Measurements from ENCODE around the gene CCND3.

CCND3 gene

DNA sequence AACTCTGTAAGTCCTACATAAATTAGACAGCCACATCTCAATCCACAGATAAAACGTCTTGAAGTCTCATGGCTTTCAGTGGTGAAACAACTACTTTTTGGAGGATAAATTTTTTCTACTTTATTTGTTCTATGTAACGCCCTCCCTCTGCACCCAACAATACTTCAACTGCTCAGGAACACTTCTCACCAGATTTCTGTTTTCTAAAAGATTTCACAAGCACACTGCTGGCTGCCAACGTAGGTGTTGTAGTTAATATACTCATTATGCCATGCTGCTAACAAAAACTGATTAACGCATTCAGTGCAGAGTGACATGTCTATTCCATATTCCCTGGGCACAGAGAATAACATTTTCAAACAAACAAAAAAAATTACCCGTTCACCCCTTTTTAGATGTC is 56.7 kb downstream of the CCND3 start:
- no peak overlapping the region for H3K4me2 ChIP-seq (ENCODE audit: low read depth, low read length)
- no peak overlapping the region for H3K4me3 ChIP-seq (ENCODE audit: low read length)
- H3K9me3 ChIP-seq (replicated peaks; ENCODE audit: insufficient read depth, low read length) = no peaks in the 10 kb centered on the region
- no peaks in the 10 kb centered on the region for H3K27me3 ChIP-seq (replicated peaks; ENCODE audit: insufficient read depth, low read length)
- H3K36me3 ChIP-seq (replicated peaks; ENCODE audit: insufficient read depth, low read length) = no peaks in the 10 kb centered on the region; the same call in 1 of the 2 replicates
- no peak for DNase-seq
- TF ChIP-seq, protein P1, sequence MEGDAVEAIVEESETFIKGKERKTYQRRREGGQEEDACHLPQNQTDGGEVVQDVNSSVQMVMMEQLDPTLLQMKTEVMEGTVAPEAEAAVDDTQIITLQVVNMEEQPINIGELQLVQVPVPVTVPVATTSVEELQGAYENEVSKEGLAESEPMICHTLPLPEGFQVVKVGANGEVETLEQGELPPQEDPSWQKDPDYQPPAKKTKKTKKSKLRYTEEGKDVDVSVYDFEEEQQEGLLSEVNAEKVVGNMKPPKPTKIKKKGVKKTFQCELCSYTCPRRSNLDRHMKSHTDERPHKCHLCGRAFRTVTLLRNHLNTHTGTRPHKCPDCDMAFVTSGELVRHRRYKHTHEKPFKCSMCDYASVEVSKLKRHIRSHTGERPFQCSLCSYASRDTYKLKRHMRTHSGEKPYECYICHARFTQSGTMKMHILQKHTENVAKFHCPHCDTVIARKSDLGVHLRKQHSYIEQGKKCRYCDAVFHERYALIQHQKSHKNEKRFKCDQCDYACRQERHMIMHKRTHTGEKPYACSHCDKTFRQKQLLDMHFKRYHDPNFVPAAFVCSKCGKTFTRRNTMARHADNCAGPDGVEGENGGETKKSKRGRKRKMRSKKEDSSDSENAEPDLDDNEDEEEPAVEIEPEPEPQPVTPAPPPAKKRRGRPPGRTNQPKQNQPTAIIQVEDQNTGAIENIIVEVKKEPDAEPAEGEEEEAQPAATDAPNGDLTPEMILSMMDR (IDR thresholded peaks at IDR 0.05; ENCODE audit: low read length) = no peak
- TF ChIP-seq EZH2phosphoT487 (IDR thresholded peaks at IDR 0.05; ENCODE audit: low read length) (no peak), EZH2 (optimal IDR thresholded peaks at IDR 0.05; ENCODE audit: low read depth, low read length) (no peak)
- H3K9me2 ChIP-seq (replicated peaks; ENCODE audit: insufficient read depth, low read length) = no peaks in the 10 kb centered on the region
- peaks cover 17% of the 10 kb centered on the region for H3K79me2 ChIP-seq (ENCODE audit: low read length)
- no peak overlapping the region; the same call in 1 of the 2 replicates for H3K27ac ChIP-seq (ENCODE audit: low read length)
- no peak overlapping the region for H3K9ac ChIP-seq (ENCODE audit: low read length)
- no peaks in the 10 kb centered on the region for H4K20me1 ChIP-seq (ENCODE audit: insufficient read depth, low read length)
- H3K4me1 ChIP-seq (ENCODE audit: low read length) = 0 out of 2 replicates have a peak, but pooled peaks cover 4% of the 10 kb centered on the region
- no peak overlapping the region for H2AFZ ChIP-seq (ENCODE audit: low read length)
- H3F3A ChIP-seq (ENCODE audit: insufficient read depth, low read length) = no peaks in the 10 kb centered on the region

Data from MM.1S (cell line).